HT-29 (cell line): ENCODE results near the gene PRPH. TPM values are rescaled to one million over a fixed set of nuclear protein-coding genes. Genes with fewer than 3 reads are reported as not detected.
"Not testable (repeated sequence)": the region's sequence is repeated elsewhere in the genome, so short reads cannot be mapped to it uniquely, and the experiment has no call there.

Experiments
- DNase-seq: peaks from one replicate; pipeline ENCODE4 v3.0.0-alpha.2; 2015; ENCODE audit warnings: low spot score
- total RNA-seq: library from RNA; depleted of rRNA; stranded (reverse); fragments of >200 nt; shearing (Covaris generic); gene quantifications from 2 replicates; pipeline ENCODE4 v1.2.3, GENCODE V29; 2014

The PRPH gene
- total RNA-seq, 1 experiment from 2014 or later, result not detected

DNA sequence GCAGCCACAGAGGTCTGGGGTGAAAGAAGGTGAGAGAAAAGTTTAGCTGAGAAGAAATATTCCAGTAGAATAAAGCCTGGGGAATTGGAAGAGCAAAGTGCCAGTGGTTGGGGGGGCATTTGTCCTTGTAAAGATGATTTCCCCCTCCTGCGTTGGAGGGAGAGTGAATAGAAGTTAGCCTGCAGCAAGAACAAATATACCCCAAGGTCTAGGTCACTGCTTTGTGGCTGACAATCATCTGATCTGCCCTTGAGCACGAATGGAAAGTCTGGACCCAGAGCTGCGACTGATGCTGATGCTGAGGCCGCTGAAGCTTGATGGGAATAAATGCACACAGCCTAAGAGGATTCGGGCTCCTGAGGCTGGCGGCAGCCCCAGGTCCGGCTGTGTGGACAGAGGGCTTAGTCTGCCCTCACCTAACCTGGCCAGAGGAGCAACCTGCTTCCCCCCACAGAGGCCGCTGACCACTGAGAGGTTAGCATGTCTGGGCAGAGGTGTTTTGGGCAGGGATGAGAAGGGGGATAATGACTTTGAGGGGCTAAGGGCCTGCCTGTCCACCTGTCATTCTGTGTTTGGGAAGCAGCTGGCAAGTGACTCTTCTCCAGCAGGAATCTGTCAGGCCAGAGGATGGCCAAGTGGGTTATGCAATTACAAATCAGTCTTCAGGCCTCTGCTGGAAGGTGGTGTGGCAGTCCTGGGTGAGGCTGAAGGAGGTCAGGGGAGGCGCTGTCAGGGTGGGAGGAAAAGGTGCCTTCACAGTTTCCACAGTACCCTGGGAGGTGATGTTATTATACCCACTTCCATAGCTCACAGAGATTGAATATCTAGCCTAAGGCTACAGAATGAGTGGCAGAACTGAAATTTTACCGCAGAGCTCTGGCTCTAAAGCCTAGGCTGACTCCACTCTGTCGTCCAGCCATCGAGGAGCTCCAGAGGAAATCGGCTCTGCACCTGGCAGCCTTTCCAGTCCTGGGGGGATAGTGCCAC lies 18.4 kb upstream of the PRPH start:
- no peak for DNase-seq

GRCh38 chr12:49277466-49277865 lies 17.5 kb upstream of the PRPH start:
- DNase-seq, result no peak

DNA sequence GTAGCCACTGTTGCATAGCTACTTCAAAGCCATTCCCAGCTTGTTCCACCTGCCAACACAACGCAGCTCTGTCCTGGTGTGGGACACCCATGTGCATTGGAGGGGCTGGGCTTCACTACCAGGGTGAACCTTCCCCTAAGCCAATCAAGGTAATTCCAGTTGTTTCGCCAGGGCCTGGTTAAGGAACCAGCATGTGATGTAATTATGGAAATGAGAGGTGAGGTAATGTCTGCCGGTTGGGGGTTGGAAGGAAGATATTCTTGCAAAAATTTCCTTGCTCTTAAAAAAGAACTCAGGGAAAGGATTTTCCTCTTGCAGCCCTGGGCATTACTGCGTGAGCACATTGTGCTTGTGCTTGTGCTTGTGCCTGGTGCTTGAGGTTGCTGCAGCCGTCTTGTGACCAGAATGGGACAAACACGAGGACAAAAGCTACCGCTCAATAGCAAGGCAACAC lies 15.2 kb upstream of the PRPH start:
- DNase-seq, result no peak

DNA sequence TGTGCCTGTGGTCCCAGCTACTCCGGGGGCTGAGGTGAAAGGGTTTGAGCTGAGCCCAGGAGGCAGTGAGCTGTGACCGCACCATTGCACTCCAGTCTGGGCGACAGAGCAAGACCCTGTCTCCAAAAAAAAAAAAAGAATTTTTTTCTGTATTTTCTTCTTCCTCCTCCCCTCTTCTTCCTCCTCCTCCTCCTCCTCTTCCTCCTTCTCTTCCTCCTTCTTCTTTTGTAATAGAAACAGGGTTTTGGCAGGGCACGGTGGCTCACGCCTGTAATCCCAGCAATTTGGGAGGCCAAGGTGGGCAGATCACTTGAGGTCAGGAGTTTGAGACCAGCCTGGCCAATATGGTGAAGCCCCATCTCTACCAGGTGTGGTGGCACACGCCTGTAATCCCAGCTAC lies 14.4 kb upstream of the PRPH start:
- not testable (repeated sequence) for DNase-seq

GRCh38 chr12:49282302-49282701 lies 12.6 kb upstream of the PRPH start:
- DNase-seq, result no peak

GRCh38 chr12:49282740-49283375 lies 12.1 kb upstream of the PRPH start:
- not testable (repeated sequence) for DNase-seq

DNA sequence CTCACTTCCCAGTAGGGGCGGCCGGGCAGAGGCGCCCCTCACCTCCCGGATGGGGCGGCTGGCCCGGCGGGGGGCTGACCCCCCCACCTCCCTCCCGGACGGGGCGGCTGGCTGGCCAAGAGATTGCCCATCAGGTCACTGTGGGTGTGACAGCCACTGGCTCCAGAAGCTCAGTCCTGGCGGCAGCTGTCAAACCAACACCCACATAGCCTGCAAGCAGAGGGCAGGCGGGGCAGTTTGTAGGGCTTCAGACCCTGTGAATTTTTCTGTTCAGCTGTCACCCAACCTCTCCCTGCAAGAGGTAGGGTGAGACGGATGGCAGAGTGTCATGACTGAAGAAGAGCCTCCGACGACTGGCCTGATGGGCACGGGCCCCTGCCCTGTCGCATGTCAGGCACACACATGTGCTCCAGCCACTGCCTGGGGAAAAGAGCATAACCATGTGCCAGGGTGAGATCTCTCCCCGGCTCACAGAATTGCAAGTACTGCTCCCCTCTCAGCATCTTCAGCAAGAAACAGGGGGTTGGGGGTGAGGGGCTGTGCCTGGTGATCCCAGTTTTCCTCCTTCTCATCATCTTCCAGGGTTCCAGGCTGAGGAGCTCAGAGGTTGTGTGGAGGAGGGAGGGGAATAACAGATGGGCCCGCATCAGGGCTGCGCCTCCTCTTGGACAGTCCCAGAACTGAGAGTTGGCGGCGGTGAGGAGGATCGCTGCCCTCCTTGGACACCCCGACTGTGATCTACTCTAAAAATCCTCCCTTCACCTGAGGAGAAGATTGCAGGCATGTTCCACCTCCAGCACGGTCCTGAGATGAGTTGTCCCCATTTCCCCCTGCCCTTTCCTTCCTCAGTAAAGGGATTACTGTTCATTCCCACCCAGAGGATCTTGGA lies 11.2 kb upstream of the PRPH start:
- DNase-seq, result no peak

DNA sequence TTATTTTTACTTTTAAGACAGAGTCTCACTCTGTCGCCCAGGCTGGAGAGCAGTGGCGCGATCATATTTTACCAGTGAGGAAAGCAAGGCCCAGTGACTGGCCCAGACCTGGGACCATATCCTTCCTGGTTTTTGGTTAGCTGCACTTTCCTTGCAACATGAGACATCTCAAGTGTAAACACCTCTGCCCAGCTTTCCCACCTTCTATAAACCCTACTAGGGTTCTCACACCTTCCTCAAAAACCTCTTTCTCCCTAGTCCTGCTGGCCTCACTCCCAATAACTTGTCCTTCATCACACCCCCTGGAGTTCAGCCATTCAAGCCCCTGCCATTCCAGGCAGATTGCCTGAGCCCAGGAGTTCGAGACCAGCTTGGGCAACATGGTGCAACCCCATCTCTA lies 10.3 kb upstream of the PRPH start:
- DNase-seq, result no peak

- no peak for DNase-seq
Measured at GRCh38 chr12:49287876-49288275, 7.1 kb upstream of the PRPH start.

GRCh38 chr12:49288412-49288853 lies 6.5 kb upstream of the PRPH start:
- DNase-seq, result peak; percentile 70

- no peak for DNase-seq
Measured at GRCh38 chr12:49288922-49289555, 5.9 kb upstream of the PRPH start.

- no peak for DNase-seq
Measured at GRCh38 chr12:49292729-49293055, 2.3 kb upstream of the PRPH start.

DNA sequence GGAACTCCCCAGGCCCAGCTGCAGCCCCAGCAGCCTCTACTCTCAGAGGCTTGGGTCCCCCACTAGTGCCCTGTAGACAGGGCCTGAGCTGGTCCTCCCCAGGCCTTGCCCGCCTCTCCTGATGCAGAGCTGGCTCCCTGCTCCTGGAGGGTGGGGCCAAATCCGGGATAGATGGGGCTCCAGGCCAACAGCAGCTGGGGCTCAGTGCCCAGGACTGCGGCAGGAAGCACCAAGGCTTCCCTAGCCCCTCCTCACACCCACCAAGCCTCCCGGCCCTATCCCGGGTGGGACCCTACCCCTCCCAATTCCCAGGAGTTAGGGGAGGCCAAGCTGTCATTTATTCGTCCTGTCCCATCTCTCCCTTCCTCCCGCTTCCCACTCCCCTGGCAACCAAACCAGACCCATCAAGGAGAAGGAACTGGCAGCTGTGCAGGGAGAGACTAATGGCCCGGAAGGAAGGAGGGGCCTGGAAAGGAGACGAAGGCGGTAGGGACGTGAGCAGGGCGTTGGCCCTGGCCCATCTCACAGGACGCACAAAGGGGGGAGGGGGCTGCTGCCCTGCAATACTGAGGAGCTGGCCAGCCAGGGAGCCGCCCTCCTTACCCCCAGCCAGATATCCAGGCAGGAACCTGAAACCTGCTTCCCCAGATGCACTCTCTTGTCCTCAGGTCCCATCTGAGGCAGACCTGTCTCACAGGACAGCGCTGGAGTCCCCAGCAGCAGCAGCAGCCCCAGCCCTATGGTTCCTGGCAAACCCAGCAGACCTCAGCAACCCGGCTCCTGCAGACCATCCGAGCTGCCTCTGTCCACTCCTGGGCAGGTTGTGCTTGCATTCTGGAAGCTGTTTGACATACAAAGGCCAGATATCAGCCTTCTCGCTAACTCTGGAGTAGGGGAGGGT lies 1.6 kb upstream of the PRPH start:
- no peak for DNase-seq

DNA sequence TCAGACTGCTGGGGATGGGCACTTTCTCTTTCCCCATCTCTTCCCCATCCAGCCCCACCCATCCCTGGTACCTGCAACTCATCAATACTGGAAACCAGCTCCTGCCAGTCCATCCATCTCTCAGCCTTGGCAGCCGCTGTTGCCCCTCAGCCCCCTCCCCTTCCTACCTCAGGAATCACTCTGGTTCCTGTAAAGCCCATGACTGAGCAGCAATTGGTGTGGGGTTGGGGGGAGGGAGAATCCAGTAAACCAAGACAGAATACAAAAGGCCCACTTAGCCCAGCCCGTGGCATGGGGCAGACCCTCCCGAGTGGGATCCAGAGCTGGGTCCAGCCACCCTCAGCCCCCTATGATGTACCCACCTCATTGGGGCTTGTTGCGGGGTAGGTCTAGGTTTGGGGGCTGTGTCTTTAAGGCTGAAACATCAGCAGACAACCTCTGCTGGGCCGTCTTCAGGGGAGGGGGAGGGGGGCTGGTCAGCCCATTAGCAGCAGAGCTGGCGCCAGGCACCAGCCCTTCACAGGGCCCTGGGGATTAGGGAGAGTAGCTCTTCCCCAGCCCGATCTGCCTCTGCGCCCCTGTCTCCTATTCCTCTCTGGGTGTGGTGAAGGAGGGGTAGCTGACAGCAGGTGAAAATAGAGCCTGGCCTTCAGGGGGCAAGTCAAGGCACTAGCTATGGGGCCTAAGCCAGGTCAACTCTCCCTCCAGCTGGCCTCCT lies 702 bp upstream of the PRPH start:
- no peak for DNase-seq

DNA sequence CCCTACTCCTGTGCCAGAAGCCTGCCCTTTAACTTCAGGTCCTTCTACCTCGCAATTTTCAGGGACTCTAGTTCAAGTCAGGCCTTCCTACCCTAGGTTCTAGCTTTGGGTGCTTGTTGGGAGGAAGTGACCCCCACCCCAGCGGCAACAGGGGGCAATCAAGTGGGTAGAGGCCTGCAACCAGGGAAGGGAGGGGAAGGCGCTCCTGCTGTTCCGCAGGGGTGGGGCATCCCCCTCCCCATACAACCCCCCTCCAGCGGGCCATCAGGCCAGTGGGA lies 204 bp upstream of the PRPH start:
- DNase-seq, result no peak

GRCh38 chr12:49296034-49296835 lies 1.3 kb downstream of the PRPH start:
- DNase-seq, result no peak

DNA sequence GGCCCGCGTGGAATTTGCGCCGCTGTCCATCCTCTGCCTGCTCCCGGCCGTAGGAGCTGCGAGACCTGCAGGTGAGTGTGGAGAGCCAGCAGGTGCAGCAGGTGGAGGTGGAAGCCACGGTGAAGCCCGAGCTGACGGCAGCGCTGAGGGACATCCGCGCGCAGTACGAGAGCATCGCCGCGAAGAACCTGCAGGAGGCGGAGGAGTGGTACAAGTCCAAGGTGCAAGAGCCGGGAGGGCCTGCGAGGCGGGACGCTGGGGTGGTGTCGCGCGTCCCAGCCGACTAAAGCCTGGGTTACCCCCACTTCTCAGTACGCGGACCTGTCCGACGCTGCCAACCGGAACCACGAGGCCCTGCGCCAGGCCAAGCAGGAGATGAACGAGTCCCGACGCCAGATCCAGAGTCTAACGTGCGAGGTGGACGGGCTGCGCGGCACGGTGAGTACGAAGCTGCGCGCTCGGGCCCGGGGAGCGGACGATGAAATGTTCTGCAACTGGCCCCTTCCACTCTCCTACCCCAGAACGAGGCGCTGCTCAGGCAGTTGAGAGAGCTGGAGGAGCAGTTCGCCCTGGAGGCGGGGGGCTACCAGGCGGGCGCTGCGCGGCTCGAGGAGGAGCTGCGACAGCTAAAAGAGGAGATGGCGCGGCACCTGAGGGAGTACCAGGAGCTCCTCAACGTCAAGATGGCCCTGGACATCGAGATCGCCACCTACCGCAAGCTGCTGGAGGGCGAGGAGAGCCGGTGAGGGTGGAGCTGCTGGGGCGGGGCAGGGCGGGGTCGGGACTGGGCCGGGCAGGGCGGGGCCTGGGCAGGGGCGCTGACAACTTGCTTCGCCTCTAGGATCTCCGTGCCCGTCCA lies 2.1 kb downstream of the PRPH start:
- DNase-seq, result no peak

- DNase-seq, result no peak
Measured at GRCh38 chr12:49297695-49298060, 2.7 kb downstream of the PRPH start.
